Smooth muscle cell (in vitro differentiated cells): ENCODE results near the gene OLR1. TPM values are rescaled to one million over a fixed set of nuclear protein-coding genes. Genes with fewer than 3 reads are reported as not detected.
A peak's percentile ranks its signal among the peaks of the same experiment; 100 is the strongest.

Experiments
- DNase-seq: peaks from one replicate; lab custom pipeline; 2025; ENCODE audit not compliant: unreplicated experiment; lab: John Stamatoyannopoulos, UW
- H2AFZ ChIP-seq: fragments of 200-600 bp; sonication (generic); 2 replicates; pipeline ENCODE4 v1.6.0; 2016; ENCODE audit warnings: antibody characterized with exemption, low read depth, mild to moderate bottlenecking
- H3F3A ChIP-seq: fragments of 200-600 bp; sonication (generic); 2 replicates; pipeline ENCODE4 v1.6.0; 2017; ENCODE audit warnings: antibody characterized with exemption, low read depth
- H3K27ac ChIP-seq: fragments of 200-600 bp; sonication (generic); 2 replicates; pipeline ENCODE4 v1.5.1; 2016; ENCODE audit warnings: low read depth, mild to moderate bottlenecking
- H3K27me3 ChIP-seq: fragments of 200-600 bp; sonication (generic); 2 replicates; pipeline ENCODE4 v1.6.1; 2016; ENCODE audit warnings: low read depth, mild to moderate bottlenecking
- H3K36me3 ChIP-seq: fragments of 200-600 bp; sonication (generic); 2 replicates; pipeline ENCODE4 v1.5.1; 2016; ENCODE audit warnings: low read depth
- H3K4me1 ChIP-seq: fragments of 200-600 bp; sonication (generic); 2 replicates; pipeline ENCODE4 v1.5.1; 2016; ENCODE audit warnings: low read depth
- H3K4me2 ChIP-seq: fragments of 200-600 bp; sonication (generic); 2 replicates; pipeline ENCODE4 v1.6.0; 2016; ENCODE audit warnings: mild to moderate bottlenecking
- H3K4me3 ChIP-seq: fragments of 200-600 bp; sonication (generic); 2 replicates; pipeline ENCODE4 v1.5.1; 2016; ENCODE audit warnings: mild to moderate bottlenecking
- H3K79me2 ChIP-seq: fragments of 200-600 bp; sonication (generic); 2 replicates; pipeline ENCODE4 v1.6.0; 2016; ENCODE audit warnings: low read depth, mild to moderate bottlenecking
- H3K9ac ChIP-seq: fragments of 200-600 bp; sonication (generic); 2 replicates; pipeline ENCODE4 v1.6.0; 2016; ENCODE audit warnings: low read depth
- H3K9me3 ChIP-seq: fragments of 200-600 bp; sonication (generic); replicated peaks from 2 replicates; pipeline ENCODE4 v1.5.1; 2016; ENCODE audit warnings: low read depth
- H4K20me1 ChIP-seq: fragments of 200-600 bp; sonication (generic); 2 replicates; pipeline ENCODE4 v1.6.0; 2016; ENCODE audit warnings: low read depth
- WGBS: methylation state at CpG from one replicate; pipeline ENCODE4 v1.1.7; 2016; ENCODE audit warnings: low lambda C conversion rate; 5-methylcytosine and 5-hydroxymethylcytosine counted together
- polyA plus RNA-seq: library from polyadenylated mRNA; unstranded; fragments of >200 nt; fragmentation: Nextera tagmentation; extraction: Ambion mirVana; gene quantifications from 2 replicates; pipeline ENCODE4 v1.2.1, GENCODE V29; 2016
- total RNA-seq: library from RNA; depleted of rRNA; stranded (reverse); fragments of >200 nt; gene quantifications from 2 replicates; pipeline ENCODE4 v1.2.3, GENCODE V29; 2014
- TF ChIP-seq, protein P1 (sequence below): fragments of 200-600 bp; sonication (generic); IDR thresholded peaks from 2 replicates; pipeline ENCODE4 v1.5.1; 2017; ENCODE audit warnings: borderline replicate concordance, mild to moderate bottlenecking, antibody characterized with exemption; ENCODE audit not compliant: insufficient read depth, poor library complexity, severe bottlenecking

OLR1 gene
- total and polyA plus RNA-seq, 2 experiments from 2014 or later: 5.4 to 7.4 TPM

DNA sequence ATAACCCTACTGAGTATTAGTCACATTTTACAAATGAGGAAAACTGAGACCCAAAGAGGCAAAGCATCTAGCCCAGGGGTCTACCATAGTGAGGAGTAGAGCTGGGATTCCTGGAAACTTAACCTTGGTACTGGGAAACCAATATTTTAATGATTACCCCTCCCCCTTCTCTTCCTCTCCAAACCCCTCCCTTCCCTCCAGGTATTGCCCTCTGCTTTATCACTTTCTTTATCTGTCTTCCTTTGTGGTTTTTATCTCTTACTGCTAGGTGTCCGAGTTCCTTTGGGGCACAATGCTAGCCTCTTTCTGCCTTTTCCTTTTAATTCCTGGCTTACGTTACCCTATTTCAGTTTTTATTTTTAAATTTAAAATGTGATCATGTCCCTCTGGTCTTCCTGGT lies 43.5 kb upstream of the OLR1 start:
- TF ChIP-seq, protein P1, sequence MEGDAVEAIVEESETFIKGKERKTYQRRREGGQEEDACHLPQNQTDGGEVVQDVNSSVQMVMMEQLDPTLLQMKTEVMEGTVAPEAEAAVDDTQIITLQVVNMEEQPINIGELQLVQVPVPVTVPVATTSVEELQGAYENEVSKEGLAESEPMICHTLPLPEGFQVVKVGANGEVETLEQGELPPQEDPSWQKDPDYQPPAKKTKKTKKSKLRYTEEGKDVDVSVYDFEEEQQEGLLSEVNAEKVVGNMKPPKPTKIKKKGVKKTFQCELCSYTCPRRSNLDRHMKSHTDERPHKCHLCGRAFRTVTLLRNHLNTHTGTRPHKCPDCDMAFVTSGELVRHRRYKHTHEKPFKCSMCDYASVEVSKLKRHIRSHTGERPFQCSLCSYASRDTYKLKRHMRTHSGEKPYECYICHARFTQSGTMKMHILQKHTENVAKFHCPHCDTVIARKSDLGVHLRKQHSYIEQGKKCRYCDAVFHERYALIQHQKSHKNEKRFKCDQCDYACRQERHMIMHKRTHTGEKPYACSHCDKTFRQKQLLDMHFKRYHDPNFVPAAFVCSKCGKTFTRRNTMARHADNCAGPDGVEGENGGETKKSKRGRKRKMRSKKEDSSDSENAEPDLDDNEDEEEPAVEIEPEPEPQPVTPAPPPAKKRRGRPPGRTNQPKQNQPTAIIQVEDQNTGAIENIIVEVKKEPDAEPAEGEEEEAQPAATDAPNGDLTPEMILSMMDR: no peak
- no peak for DNase-seq
- 61% methylated on average over 2 of the region's 2 CpGs for WGBS
- Histone ChIP-seq H3K4me3 (peak overlapping the region; percentile 99), H3K9ac (peak overlapping the region; percentile 100), H2AFZ (no peak overlapping the region), H3K36me3 (no peaks in the 10 kb centered on the region), H3K9me3 (no peaks in the 10 kb centered on the region), H3K4me2 (peak overlapping the region; percentile 95), H3K4me1 (peaks cover 9% of the 10 kb centered on the region), H3F3A (peaks cover 23% of the 10 kb centered on the region), H3K79me2 (peaks cover 42% of the 10 kb centered on the region), H4K20me1 (peaks cover 59% of the 10 kb centered on the region), H3K27ac (peak overlapping the region; percentile 100), H3K27me3 (peaks cover 2% of the 10 kb centered on the region)

DNA sequence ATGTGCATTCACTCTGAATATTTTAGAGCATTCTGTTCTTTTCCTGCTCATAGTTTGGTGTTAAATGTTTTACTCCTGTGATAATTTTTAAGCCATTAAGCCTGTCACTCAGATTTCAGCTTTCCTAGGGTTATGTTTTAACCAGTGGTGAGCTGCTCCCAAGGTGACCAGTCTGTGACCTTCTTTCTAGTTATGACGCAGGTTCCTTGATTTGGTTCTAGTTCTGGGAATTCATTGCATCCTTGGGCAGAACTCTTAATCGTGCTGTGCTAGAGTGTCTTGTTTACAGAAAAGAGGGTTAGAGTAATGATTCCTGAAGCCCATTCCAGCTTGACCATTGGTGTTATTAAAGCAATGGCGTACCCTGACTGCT lies 42.9 kb upstream of the OLR1 start:
- WGBS: 55% methylated on average over 3 of the region's 3 CpGs
- Histone ChIP-seq H3K4me2 (peak overlapping the region; percentile 95), H2AFZ (no peak overlapping the region), H3K4me3 (peak overlapping the region; percentile 99), H3K9me3 (no peaks in the 10 kb centered on the region), H3K36me3 (no peaks in the 10 kb centered on the region), H3F3A (peaks cover 17% of the 10 kb centered on the region), H3K4me1 (peaks cover 9% of the 10 kb centered on the region), H3K9ac (peak overlapping the region; percentile 100), H3K27ac (peak overlapping the region; percentile 100), H3K27me3 (peaks cover 2% of the 10 kb centered on the region), H4K20me1 (peaks cover 53% of the 10 kb centered on the region), H3K79me2 (peaks cover 42% of the 10 kb centered on the region)
- DNase-seq: no peak
- TF ChIP-seq, protein P1: no peak

DNA sequence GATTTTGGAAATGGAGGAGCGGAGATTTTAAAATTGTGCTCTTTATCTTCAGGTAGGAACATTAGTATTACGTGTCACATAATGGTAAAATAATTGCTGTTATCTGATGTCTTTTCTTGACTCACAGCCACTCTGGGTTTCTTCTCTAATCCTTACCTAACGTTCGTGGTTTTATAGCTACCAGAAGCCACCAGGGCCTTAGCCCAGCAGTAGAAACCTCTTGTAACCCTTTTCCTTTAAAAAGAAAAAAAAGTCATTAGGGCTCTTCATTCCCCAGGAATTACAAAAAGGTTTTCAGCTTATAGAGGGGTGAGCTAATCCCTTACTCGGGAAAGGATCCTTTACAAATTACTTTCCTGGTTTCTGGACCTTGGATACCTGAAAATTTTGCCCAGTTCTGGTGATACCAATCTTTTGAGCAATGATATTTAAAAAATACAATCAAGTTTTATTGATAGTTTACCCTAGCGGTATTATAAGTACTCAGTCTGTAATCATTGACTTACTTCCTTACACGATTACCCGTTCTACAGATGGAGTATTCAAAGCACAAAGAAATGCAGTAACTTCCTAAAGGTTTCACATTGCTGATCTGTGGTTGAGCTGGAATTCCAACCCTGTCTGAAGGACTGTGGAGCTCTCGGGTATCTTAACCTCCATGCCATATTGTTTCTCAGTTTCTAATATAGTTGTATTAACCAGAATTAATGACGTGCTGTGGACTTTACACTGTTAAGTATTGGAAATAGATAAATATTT lies 42.4 kb upstream of the OLR1 start:
- peaks cover 16% of the 10 kb centered on the region for H3F3A ChIP-seq
- no peak for DNase-seq
- H3K79me2 ChIP-seq: peaks cover 42% of the 10 kb centered on the region
- H3K4me2 ChIP-seq: peak overlapping the region; percentile 95
- H3K9me3 ChIP-seq: no peaks in the 10 kb centered on the region
- peak overlapping the region; percentile 100 for H3K27ac ChIP-seq
- peak overlapping the region; percentile 100 for H3K9ac ChIP-seq
- no peak overlapping the region for H2AFZ ChIP-seq
- peaks cover 2% of the 10 kb centered on the region for H3K27me3 ChIP-seq
- peaks cover 9% of the 10 kb centered on the region for H3K4me1 ChIP-seq
- H4K20me1 ChIP-seq: peaks cover 48% of the 10 kb centered on the region
- 10% methylated on average over 10 of the region's 10 CpGs for WGBS
- TF ChIP-seq, protein P1: no peak
- H3K4me3 ChIP-seq: peak overlapping the region; percentile 99
- no peaks in the 10 kb centered on the region for H3K36me3 ChIP-seq
